CD4-positive, alpha-beta T cell treated with Interleukin-17A for 1 hour (primary cell): ENCODE results near the gene TAS2R19.

ENCODE experiments used
- DNase-seq: peaks from one replicate; pipeline ENCODE4 v3.0.0-alpha.2; 2020

The TAS2R19 gene

GRCh38 chr12:10989107-10989506, 33.3 kb downstream of the TAS2R19 start:
- no peak for DNase-seq

DNA sequence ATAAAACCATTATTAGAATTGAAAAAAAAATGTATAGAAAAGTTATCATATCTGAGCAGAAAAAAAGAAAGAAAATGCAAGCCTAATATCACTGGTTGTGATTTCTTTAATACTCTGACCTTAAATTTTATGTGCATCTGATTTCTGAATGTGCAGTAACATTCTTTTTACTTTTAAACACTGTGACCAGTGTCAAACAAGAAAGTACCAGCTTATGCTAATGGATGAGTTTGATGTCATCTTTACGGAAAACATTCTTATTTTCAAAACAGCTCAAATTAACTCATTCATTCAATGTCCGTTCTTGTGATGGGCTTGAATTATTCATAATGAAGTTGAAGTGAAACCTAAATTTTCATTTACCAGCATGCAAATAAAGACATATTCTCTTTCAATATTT, 35.6 kb downstream of the TAS2R19 start, which contains the start of gene TAS2R50:
Gene TAS2R50, minus strand, starts transcription at position 101 of the 400 bp plus-strand sequence. Its CDS starts 52 bp downstream, at position 49.
- DNase-seq: no peak

GRCh38 chr12:10982244-10982643, 40.2 kb downstream of the TAS2R19 start:
- DNase-seq: peak; percentile 71

GRCh38 chr12:10974965-10975364, 47.5 kb downstream of the TAS2R19 start:
- no peak for DNase-seq
